ENCODE data around the gene NIPAL3.
A peak's percentile ranks its signal among the peaks of the same experiment; 100 is the strongest.

Gene NIPAL3

DNA sequence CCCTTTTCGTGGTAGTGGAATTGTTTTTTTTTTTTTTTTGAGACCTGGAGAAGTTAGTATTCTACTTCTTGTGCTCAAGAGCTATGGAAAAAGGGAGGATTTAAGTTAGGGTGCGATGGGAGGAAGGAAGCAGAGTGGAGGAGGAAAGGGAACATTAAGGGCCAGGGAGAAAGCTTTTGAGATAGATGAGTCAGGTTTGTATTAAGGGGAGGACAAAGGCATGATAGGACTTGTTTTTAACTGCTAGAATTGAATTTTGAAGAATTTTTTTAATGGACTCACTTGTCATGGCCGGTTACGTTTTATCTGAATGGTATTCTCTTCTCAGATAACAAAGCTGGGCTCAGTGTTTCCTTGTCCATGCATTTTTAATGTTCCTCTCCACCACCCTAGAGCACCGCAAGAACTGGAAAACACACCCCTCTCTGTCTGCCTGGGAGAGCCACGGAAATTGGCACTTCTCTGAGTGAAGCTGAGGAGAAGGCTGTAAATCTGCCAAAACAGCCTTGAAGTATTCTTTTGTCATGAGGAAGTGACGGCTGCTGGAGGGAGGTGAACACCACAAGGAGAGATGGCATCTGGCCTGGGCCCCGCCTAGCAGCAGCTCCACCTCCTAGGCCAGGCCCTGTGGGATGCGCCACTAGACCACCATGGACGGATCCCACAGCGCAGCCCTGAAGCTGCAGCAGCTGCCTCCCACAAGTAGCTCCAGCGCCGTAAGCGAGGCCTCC lies 3.5 kb downstream of the NIPAL3 start:
- H3K36me3 Mint-ChIP-seq (ENCODE audit: insufficient read depth) = peaks cover 54% of the 10 kb centered on the region
- DNase-seq = no peak

DNA sequence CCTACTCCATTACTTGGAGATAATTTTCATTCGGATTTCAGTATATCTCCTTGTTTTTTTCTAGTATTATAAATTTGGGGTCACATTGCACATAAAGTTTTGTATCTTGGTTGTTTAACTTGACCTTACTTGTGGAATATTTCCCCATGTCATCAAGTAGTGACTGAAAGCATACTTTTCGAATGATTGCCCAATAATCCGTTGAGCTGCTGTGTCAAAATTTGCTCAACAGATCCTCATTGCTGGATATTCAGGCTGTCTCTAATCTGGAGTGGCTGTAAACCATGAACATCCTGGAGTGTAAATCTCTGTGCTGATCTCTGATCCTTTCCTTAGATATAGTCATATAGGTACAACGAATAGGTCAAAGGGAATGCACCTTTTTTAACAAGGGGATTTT lies 4.9 kb downstream of the NIPAL3 start:
- Mint-ChIP-seq H3K27ac (no peak overlapping the region), H3K36me3 (ENCODE audit: insufficient read depth) (peaks cover 46% of the 10 kb centered on the region), H3K4me1 (ENCODE audit: low read depth in 2 of 2) (peaks cover 35 to 36% of the 10 kb centered on the region in 2 donors)

More for the DNA sequence above, 3.5 kb downstream of the NIPAL3 start:
- Mint-ChIP-seq H3K4me3 (no peak overlapping the region), H3K27ac (peak overlapping the region in 1 of 2 donors; percentile 66), H3K9me3 (no peaks in the 10 kb centered on the region), H3K27me3 (no peaks in the 10 kb centered on the region), H3K4me1 (ENCODE audit: low read depth in 2 of 2) (peaks cover 41 to 43% of the 10 kb centered on the region in 2 donors)
- ATAC-seq (replicated peaks) = no peak

DNA sequence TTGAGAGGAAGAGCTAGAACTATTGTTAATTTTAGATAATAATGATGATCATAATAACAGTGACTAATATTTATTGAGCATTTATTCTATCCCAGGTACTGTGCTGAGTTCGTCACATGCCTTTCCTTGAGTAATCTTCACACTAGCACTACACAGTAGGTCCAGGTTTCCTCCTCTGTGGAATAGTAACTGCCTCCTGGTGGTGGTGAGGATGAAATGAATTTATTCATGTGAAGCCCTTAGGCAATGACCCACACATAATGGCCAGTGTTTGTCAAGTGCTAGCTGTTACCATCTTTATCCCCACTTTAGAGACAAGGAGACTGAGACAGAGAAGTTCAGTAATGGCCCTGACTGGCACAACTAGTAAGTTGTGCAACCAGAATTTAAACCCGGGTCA lies 5.9 kb downstream of the NIPAL3 start:
- Mint-ChIP-seq H3K4me3 (no peak overlapping the region), H3K4me1 (ENCODE audit: low read depth in 2 of 2) (peaks cover 30 to 32% of the 10 kb centered on the region in 2 donors), H3K36me3 (ENCODE audit: insufficient read depth) (peaks cover 36% of the 10 kb centered on the region), H3K9me3 (no peaks in the 10 kb centered on the region), H3K27me3 (no peaks in the 10 kb centered on the region), H3K27ac (no peak overlapping the region)
- ATAC-seq (replicated peaks) (no peak), DNase-seq (no peak)

More for the DNA sequence above, 4.9 kb downstream of the NIPAL3 start:
- ATAC-seq (replicated peaks) = no peak
- no peaks in the 10 kb centered on the region for H3K9me3 Mint-ChIP-seq
- DNase-seq = no peak
- H3K27me3 Mint-ChIP-seq = no peaks in the 10 kb centered on the region
- no peak overlapping the region for H3K4me3 Mint-ChIP-seq

DNA sequence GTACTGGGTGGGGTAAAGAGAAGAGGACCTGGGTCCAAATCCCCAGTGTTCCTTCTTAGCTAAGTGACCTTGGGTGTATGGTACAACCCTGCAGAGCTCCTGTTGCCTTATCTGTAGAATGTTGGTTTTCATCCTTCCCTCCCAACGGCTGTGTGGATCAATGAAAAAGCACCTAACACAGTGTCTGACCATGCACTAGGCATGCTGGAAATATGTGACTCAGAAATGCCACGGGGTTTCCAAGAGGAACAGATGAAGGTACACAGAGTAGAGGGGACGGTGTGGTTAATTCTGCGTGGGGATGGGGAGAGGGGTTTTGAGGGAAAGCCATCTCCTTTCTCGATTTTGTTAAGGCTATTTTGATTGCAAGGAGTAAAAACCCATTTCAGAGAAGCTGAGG lies 8.6 kb downstream of the NIPAL3 start:
- H3K36me3 Mint-ChIP-seq (ENCODE audit: insufficient read depth) = peaks cover 29% of the 10 kb centered on the region
- H3K27me3 Mint-ChIP-seq = no peaks in the 10 kb centered on the region
- DNase-seq (no peak), ATAC-seq (replicated peaks) (no peak)
- H3K4me3 Mint-ChIP-seq = no peak overlapping the region
- peaks cover 21 to 34% of the 10 kb centered on the region in 2 donors for H3K4me1 Mint-ChIP-seq (ENCODE audit: low read depth in 2 of 2)
- H3K27ac Mint-ChIP-seq = no peak overlapping the region
- no peaks in the 10 kb centered on the region for H3K9me3 Mint-ChIP-seq

DNA sequence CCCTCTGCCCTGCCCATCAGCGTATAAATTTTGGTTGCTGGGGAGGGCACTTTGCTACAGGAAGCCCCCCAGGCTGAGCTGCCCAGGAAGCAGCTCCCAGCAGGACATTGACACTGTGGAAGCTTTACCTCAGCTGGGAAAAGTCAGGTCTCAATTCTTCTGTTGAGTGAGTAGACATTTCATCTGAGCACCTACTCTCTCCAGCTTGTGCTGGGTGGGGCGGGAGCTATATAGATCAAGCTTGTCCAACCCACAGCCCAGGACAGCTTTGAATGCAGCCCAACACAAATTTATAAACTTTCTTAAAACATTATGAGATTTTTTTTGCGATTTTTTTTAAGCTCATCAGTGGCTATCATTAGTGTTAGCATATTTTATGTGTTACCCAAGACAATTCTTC lies 9.4 kb downstream of the NIPAL3 start:
- ATAC-seq (replicated peaks) (no peak), DNase-seq (no peak)
- Mint-ChIP-seq H3K36me3 (ENCODE audit: insufficient read depth) (peaks cover 24% of the 10 kb centered on the region), H3K27ac (no peak overlapping the region), H3K4me1 (ENCODE audit: low read depth in 2 of 2) (peaks cover 21 to 34% of the 10 kb centered on the region in 2 donors), H3K27me3 (no peaks in the 10 kb centered on the region), H3K9me3 (no peaks in the 10 kb centered on the region), H3K4me3 (no peak overlapping the region)

DNA sequence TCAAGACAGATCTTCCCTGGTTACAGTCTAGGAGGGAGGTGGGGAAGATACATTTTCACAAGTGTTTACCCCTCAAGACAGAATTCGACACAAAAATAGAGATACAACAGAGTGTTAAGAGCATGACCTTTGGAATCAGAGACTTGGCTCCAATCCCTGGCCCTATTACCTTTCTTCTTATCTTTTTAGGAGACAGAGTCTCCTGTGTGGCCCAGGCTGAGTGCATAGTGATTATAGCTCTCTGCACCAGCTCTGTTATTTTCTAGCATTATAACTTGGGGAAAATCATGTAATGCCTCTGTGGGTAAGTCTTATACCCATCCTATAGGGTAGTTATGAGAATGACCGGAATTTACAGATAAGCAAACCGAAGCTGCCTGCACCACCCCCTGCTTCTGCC lies 9.8 kb downstream of the NIPAL3 start:
- no peak overlapping the region for H3K27ac Mint-ChIP-seq
- H3K36me3 Mint-ChIP-seq (ENCODE audit: insufficient read depth) = peaks cover 21% of the 10 kb centered on the region
- H3K4me1 Mint-ChIP-seq (ENCODE audit: low read depth in 2 of 2) = peaks cover 21 to 34% of the 10 kb centered on the region in 2 donors
- H3K9me3 Mint-ChIP-seq = no peaks in the 10 kb centered on the region
- no peaks in the 10 kb centered on the region for H3K27me3 Mint-ChIP-seq
- no peak overlapping the region for H3K4me3 Mint-ChIP-seq
- ATAC-seq (replicated peaks) = no peak
- DNase-seq = no peak

DNA sequence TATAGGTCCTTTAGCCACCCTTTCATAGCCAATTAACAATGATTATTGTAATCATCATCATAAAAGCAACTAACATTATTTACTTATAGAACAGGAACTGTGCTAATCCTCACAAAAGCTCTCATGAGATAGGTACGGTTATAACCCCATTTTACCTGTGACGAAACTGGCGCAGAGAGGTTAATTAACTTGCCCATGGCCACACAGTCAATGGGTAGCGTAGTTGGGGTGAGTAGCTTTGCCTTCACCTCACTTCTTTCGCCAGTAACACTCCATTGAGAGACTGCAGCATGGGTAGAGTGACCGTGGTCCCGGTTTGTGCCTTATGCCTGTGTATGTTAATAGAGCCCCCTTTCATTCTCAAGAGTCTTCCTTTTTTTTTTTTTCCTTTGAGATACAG lies 10.3 kb downstream of the NIPAL3 start:
- peaks cover 21 to 34% of the 10 kb centered on the region in 2 donors for H3K4me1 Mint-ChIP-seq (ENCODE audit: low read depth in 2 of 2)
- H3K27ac Mint-ChIP-seq = no peak overlapping the region
- DNase-seq (no peak), ATAC-seq (replicated peaks) (no peak)
- H3K4me3 Mint-ChIP-seq = no peak overlapping the region
- peaks cover 16% of the 10 kb centered on the region for H3K36me3 Mint-ChIP-seq (ENCODE audit: insufficient read depth)
- no peaks in the 10 kb centered on the region for H3K27me3 Mint-ChIP-seq
- H3K9me3 Mint-ChIP-seq = no peaks in the 10 kb centered on the region

DNA sequence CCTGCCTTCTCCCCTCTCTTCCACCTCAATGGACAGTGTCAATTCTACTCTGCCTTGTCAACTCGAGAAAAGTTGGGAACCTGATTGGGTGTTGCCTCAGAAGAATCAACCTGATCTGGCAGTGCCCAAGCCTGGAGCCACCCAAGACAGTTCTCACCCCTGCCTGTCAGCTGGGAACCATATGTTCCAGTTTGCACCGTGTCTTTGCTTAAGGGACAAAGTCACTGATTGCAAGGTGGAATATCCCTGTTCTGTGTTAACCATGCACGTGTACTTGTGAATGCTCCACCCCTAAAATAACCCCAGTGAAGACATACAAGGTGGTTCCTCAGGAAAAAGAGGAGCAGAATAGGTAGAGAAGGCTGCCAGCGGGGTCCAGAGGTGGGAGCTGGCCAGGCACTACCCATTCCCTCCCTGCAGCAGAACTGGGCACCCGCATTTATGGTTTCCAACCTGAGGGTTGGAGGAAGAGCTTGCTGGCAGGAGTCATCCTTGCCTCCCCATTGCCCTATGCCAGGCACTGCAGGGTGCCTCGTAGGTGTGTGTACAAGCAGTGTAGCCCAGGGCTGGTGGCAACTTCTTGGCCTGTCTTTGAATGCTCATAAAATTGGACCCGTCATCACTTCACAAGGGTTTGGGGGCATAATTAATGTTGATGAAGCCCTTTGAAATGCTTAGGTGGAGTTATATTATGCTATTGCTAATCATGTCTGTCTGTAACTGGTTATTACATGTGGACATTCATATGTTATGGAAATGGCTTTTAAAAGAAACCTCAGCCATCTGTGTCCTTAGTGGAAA lies 11.3 kb downstream of the NIPAL3 start:
- no peak overlapping the region for H3K27ac Mint-ChIP-seq
- H3K9me3 Mint-ChIP-seq = no peaks in the 10 kb centered on the region
- DNase-seq (no peak), ATAC-seq (replicated peaks) (no peak)
- H3K4me3 Mint-ChIP-seq = no peak overlapping the region
- peaks cover 21 to 34% of the 10 kb centered on the region in 2 donors for H3K4me1 Mint-ChIP-seq (ENCODE audit: low read depth in 2 of 2)
- no peaks in the 10 kb centered on the region for H3K27me3 Mint-ChIP-seq
- H3K36me3 Mint-ChIP-seq (ENCODE audit: insufficient read depth) = peaks cover 8% of the 10 kb centered on the region

DNA sequence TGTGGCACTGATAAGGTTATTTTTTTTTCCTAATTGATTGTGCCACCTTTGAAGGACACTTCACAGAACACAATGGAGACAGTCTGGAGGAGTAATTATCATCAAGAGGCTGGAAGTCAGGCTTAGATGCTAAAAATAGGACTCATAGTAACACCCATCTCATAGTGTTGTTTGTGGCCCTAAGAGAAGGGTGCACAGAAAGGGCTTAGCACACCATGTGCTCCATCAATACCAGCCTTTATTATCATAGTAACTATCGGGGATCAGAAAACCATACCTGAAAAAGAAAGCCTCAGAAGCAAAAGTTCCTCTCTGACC lies 11.9 kb downstream of the NIPAL3 start:
- no peak for ATAC-seq (replicated peaks)
- Mint-ChIP-seq H3K4me1 (ENCODE audit: low read depth in 2 of 2) (peaks cover 16 to 30% of the 10 kb centered on the region in 2 donors), H3K27me3 (no peaks in the 10 kb centered on the region), H3K9me3 (no peaks in the 10 kb centered on the region), H3K36me3 (ENCODE audit: insufficient read depth) (peaks cover 8% of the 10 kb centered on the region), H3K4me3 (no peak overlapping the region), H3K27ac (no peak overlapping the region)
- no peak for DNase-seq

DNA sequence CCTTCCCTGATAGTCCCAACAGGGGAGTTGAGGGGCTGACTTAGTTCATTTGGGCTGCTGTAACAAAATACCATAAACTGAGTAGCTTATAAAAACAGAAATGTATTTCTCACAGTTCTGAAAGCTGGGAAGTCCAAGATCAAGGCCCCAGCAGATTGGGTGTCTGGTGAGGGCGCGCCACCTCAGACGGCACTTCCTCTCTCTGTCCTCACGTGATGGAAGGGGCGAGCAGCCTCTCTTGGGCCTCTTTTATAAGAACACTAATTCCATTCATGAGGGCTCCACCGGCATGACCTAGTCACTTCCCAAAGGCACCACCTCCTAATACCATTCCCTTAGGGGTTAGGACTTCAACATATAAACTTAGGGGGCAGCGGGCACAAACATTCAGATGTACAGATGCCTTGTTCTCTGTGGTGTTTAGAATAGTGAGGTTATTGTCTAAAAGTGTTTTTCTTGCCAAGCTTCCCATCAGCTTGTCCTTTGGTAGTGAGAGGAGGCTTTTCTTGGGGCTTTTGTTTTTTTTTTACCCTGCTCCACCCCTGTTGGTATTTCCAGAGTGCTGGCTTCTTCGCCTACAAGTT lies 20.3 kb downstream of the NIPAL3 start:
- H3K27ac Mint-ChIP-seq = no peak overlapping the region
- no peak for DNase-seq
- ATAC-seq (replicated peaks) = no peak
- H3K27me3 Mint-ChIP-seq = no peaks in the 10 kb centered on the region
- peaks cover 16% of the 10 kb centered on the region for H3K36me3 Mint-ChIP-seq (ENCODE audit: insufficient read depth)
- H3K9me3 Mint-ChIP-seq = no peaks in the 10 kb centered on the region
- H3K4me3 Mint-ChIP-seq = no peak overlapping the region
- H3K4me1 Mint-ChIP-seq (ENCODE audit: low read depth in 2 of 2) = peaks cover 7 to 14% of the 10 kb centered on the region in 2 donors

DNA sequence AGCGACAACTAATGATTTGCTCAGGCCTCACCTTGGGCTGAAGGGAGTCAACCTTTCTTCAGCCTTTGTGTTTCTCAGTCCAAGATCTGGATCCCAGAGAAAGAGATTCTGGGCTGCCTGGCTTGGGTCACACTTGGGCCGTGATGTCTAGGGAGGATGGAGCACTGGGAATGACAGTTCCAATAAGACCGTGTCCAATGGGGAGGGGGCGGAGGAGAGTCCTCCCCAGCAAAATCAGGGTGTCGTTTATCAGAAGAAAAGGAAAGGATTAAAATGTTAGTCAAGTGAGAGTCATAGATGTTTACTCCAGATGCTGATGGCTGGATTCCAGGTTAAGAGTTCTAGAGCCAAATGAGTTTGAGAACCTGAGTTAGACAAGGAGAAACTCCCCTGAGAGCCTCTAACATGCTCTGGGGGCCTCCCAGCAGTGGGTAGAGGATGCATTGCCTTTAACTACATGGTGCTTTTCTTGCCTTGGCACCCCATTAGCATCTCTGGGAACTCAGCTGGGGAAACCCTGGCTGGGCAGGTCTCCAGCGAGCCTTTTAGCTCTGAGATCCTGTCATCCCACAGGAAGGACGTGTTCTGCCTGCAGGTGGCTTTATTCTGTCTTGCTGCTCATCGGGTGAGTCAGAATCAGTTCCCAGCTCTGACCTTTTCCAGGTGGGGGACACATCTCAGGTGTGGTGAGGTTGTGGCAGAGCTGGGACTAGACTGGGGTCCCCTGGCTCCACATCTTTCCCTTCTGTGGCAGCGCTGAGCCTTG lies 22.2 kb downstream of the NIPAL3 start:
- Mint-ChIP-seq H3K4me1 (ENCODE audit: low read depth in 2 of 2) (peaks cover 7 to 14% of the 10 kb centered on the region in 2 donors), H3K4me3 (no peak overlapping the region), H3K27me3 (no peaks in the 10 kb centered on the region), H3K36me3 (ENCODE audit: insufficient read depth) (peaks cover 17% of the 10 kb centered on the region), H3K27ac (no peak overlapping the region), H3K9me3 (no peaks in the 10 kb centered on the region)
- ATAC-seq (replicated peaks) (no peak), DNase-seq (no peak)

DNA sequence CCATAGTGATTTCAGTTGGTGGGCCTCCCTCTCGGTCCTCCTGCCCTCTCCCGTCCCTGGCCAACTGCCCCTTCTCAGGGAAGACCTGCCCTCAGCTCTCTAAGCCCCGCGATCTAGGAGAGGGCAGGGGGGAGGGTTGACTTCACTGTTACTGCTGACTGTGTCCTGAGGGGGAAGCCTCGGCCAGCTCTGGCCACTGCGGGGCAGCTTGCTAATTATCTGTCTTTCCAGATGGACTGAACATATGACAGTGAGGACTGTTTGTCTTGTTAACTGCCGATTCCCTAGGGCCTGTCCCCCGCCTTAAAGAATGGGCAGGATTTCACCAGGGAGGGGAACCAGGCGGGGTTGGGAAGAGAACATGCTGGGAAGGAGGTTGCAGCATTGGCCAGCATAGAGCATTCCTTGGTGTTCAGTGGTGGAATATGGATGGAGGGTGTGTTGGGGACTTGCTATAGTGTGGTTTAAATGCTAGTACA lies 22.9 kb downstream of the NIPAL3 start:
- Mint-ChIP-seq H3K4me1 (ENCODE audit: low read depth in 2 of 2) (peaks cover 5 to 14% of the 10 kb centered on the region in 2 donors), H3K27me3 (no peaks in the 10 kb centered on the region), H3K36me3 (ENCODE audit: insufficient read depth) (peaks cover 15% of the 10 kb centered on the region), H3K27ac (no peak overlapping the region), H3K4me3 (no peak overlapping the region), H3K9me3 (no peaks in the 10 kb centered on the region)
- ATAC-seq (replicated peaks) (no peak), DNase-seq (no peak)

DNA sequence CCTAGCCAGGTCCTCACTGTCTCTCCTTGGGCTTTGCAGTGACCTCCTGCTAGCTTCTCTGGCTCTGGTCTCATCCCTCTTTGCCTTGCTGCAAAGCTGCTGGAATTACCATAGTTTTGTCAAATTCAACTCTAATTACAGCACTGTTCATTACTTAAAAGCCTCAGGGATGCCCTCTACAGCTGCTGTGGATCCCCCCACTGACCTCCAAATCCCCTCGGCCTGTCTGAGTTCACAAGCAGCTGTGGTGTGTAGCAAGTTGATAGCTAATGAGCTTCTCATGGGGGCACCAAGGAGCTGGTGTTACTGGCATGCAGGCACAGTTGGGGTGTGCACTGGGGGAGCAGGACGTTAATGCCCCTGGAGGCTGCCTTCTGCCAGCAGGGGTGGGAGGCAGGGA lies 24.8 kb downstream of the NIPAL3 start:
- H3K27me3 Mint-ChIP-seq = no peaks in the 10 kb centered on the region
- H3K4me1 Mint-ChIP-seq (ENCODE audit: low read depth in 2 of 2) = peaks cover 4 to 8% of the 10 kb centered on the region in 2 donors
- no peaks in the 10 kb centered on the region for H3K9me3 Mint-ChIP-seq
- H3K27ac Mint-ChIP-seq = no peak overlapping the region
- ATAC-seq (replicated peaks) (no peak), DNase-seq (no peak)
- peaks cover 22% of the 10 kb centered on the region for H3K36me3 Mint-ChIP-seq (ENCODE audit: insufficient read depth)
- H3K4me3 Mint-ChIP-seq = no peak overlapping the region

All from effector memory CD8-positive, alpha-beta T cell (primary cell).